ENCODE data around the gene NLRP6.
A peak's percentile ranks its signal among the peaks of the same experiment; 100 is the strongest.
"Not testable (repeated sequence)": the region's sequence is repeated elsewhere in the genome, so short reads cannot be mapped to it uniquely, and the experiment has no call there.

Gene NLRP6

GRCh38 chr11:282171-282570 is 4.0 kb downstream of the NLRP6 start:
- no peak for DNase-seq (ENCODE audit: low spot score)

GRCh38 chr11:282630-283360 is 4.6 kb downstream of the NLRP6 start:
- no peak for DNase-seq (ENCODE audit: low spot score)

GRCh38 chr11:283405-284104 is 5.3 kb downstream of the NLRP6 start:
- no peak for DNase-seq (ENCODE audit: low spot score)

- DNase-seq (ENCODE audit: low spot score): no peak
Observed at GRCh38 chr11:284105-285020, 6.2 kb downstream of the NLRP6 start.

GRCh38 chr11:285021-285893 is 7.0 kb downstream of the NLRP6 start:
- DNase-seq (ENCODE audit: low spot score): no peak

GRCh38 chr11:285894-286220 is 7.7 kb downstream of the NLRP6 start:
- no peak for DNase-seq (ENCODE audit: low spot score)

- not testable (repeated sequence) for DNase-seq (ENCODE audit: low spot score)
Observed at GRCh38 chr11:286977-287820, 9.0 kb downstream of the NLRP6 start.

- DNase-seq (ENCODE audit: low spot score): no peak
Observed at GRCh38 chr11:287821-288477, 9.7 kb downstream of the NLRP6 start.

- peak; percentile 95 for DNase-seq (ENCODE audit: low spot score)
Observed at GRCh38 chr11:288478-289397, 10.5 kb downstream of the NLRP6 start, which contains the start of gene PGGHG. Gene PGGHG, plus strand, starts transcription at chr11:289126. Its CDS starts 691 bp downstream, at chr11:289817.

- DNase-seq (ENCODE audit: low spot score): peak; percentile 52
Observed at GRCh38 chr11:289398-289711, 11.1 kb downstream of the NLRP6 start.

GRCh38 chr11:289712-290620 is 11.8 kb downstream of the NLRP6 start:
- DNase-seq (ENCODE audit: low spot score): no peak

GRCh38 chr11:290621-291231 is 12.5 kb downstream of the NLRP6 start:
- no peak for DNase-seq (ENCODE audit: low spot score)

GRCh38 chr11:291281-292210 is 13.3 kb downstream of the NLRP6 start:
- DNase-seq (ENCODE audit: low spot score): no peak

- no peak for DNase-seq (ENCODE audit: low spot score)
Observed at GRCh38 chr11:292211-293121, 14.3 kb downstream of the NLRP6 start.

GRCh38 chr11:293271-293851 is 15.2 kb downstream of the NLRP6 start:
- no peak for DNase-seq (ENCODE audit: low spot score)
